LNCaP clone FGC (cell line): ENCODE measurements around the gene SLC12A1.

Source experiments
- DNase-seq: peaks from one replicate; pipeline ENCODE4 v3.0.0-alpha.2; 2011; ENCODE audit warnings: low read depth
- H3K4me3 ChIP-seq: 2 replicates; pipeline ENCODE4 v1.5.1; 2011; ENCODE audit warnings: mild to moderate bottlenecking, low read depth, low read length, control low read depth
- CTCF ChIP-seq: IDR thresholded peaks from 2 replicates; pipeline ENCODE4 v1.5.1; 2012; ENCODE audit warnings: mild to moderate bottlenecking; ENCODE audit not compliant: control insufficient read depth, insufficient read depth; ENCODE audit errors: extremely low read depth

Gene SLC12A1

GRCh38 chr15:48177766-48178647 lies 28.1 kb upstream of the SLC12A1 start, which contains the start of gene MYEF2:
Gene MYEF2 (minus strand): TSS chr15:48178295. CDS start chr15:48178237, 58 bp downstream.
- no peak for DNase-seq
- TF ChIP-seq CTCF = no peak
- peak within 1 kb of the TSS; percentile 51 for H3K4me3 ChIP-seq

GRCh38 chr15:48178648-48178931 lies 27.5 kb upstream of the SLC12A1 start:
- DNase-seq = no peak
- peak overlapping the region; percentile 51 for H3K4me3 ChIP-seq
- TF ChIP-seq CTCF = no peak

GRCh38 chr15:48182749-48183148 lies 23.4 kb upstream of the SLC12A1 start:
- DNase-seq = no peak
- TF ChIP-seq CTCF = no peak
- no peak overlapping the region for H3K4me3 ChIP-seq

- no peak for DNase-seq
- H3K4me3 ChIP-seq = no peak overlapping the region
- TF ChIP-seq CTCF = no peak
Measured at GRCh38 chr15:48185529-48185928, 20.6 kb upstream of the SLC12A1 start.

GRCh38 chr15:48186271-48186670 lies 19.8 kb upstream of the SLC12A1 start:
- DNase-seq = no peak
- TF ChIP-seq CTCF = no peak
- no peak overlapping the region for H3K4me3 ChIP-seq

- no peak for TF ChIP-seq CTCF
- peak; percentile 50 for DNase-seq
- no peak overlapping the region for H3K4me3 ChIP-seq
Measured at GRCh38 chr15:48190932-48191573, 15.0 kb upstream of the SLC12A1 start.

- no peak within 1 kb of the TSS for H3K4me3 ChIP-seq
- no peak for DNase-seq
- no peak for TF ChIP-seq CTCF
Measured at GRCh38 chr15:48191574-48192225, 14.4 kb upstream of the SLC12A1 start, which contains the start of gene CTXN2. Gene CTXN2 (plus strand): TSS chr15:48191665. CDS start chr15:48201301, 9,636 bp downstream.
